Measurements from ENCODE around the gene HTRA3.

HTRA3 gene

GRCh38 chr4:8236106-8236919 lies 33.2 kb upstream of the HTRA3 start:
- no peak for DNase-seq (ENCODE audit: extremely low read depth, insufficient read length)
- no peak overlapping the region for H3K4me3 ChIP-seq (replicated peaks; ENCODE audit: low read depth, low read length)
- peaks cover 38% of the 10 kb centered on the region for H3K36me3 ChIP-seq (ENCODE audit: control insufficient read depth, insufficient read depth, low read length)
- no peaks in the 10 kb centered on the region for H3K27me3 ChIP-seq (replicated peaks; ENCODE audit: control insufficient read depth, insufficient read depth, low read length)
- no peak for TF ChIP-seq CTCF (IDR thresholded peaks at IDR 0.05; ENCODE audit: insufficient read depth, low read length, poor library complexity, severe bottlenecking)

GRCh38 chr4:8236920-8237195 lies 32.7 kb upstream of the HTRA3 start:
- Histone ChIP-seq H3K27me3 (replicated peaks; ENCODE audit: control insufficient read depth, insufficient read depth, low read length) (no peaks in the 10 kb centered on the region), H3K36me3 (ENCODE audit: control insufficient read depth, insufficient read depth, low read length) (peaks cover 41% of the 10 kb centered on the region), H3K4me3 (replicated peaks; ENCODE audit: low read depth, low read length) (no peak overlapping the region)
- no peak for TF ChIP-seq CTCF (IDR thresholded peaks at IDR 0.05; ENCODE audit: insufficient read depth, low read length, poor library complexity, severe bottlenecking)
- no peak for DNase-seq (ENCODE audit: extremely low read depth, insufficient read length)

- TF ChIP-seq CTCF (IDR thresholded peaks at IDR 0.05; ENCODE audit: insufficient read depth, low read length, poor library complexity, severe bottlenecking): no peak
- H3K36me3 ChIP-seq (ENCODE audit: control insufficient read depth, insufficient read depth, low read length): peaks cover 40% of the 10 kb centered on the region
- DNase-seq (ENCODE audit: extremely low read depth, insufficient read length): no peak
- H3K27me3 ChIP-seq (replicated peaks; ENCODE audit: control insufficient read depth, insufficient read depth, low read length): no peaks in the 10 kb centered on the region
- no peak overlapping the region for H3K4me3 ChIP-seq (replicated peaks; ENCODE audit: low read depth, low read length)
Measured at GRCh38 chr4:8237256-8237989, 32.1 kb upstream of the HTRA3 start.

- Histone ChIP-seq H3K36me3 (ENCODE audit: control insufficient read depth, insufficient read depth, low read length) (peaks cover 36% of the 10 kb centered on the region), H3K27me3 (replicated peaks; ENCODE audit: control insufficient read depth, insufficient read depth, low read length) (no peaks in the 10 kb centered on the region), H3K4me3 (replicated peaks; ENCODE audit: low read depth, low read length) (no peak overlapping the region)
- DNase-seq (ENCODE audit: extremely low read depth, insufficient read length): no peak
- TF ChIP-seq CTCF (IDR thresholded peaks at IDR 0.05; ENCODE audit: insufficient read depth, low read length, poor library complexity, severe bottlenecking): no peak
Measured at GRCh38 chr4:8238036-8238511, 31.5 kb upstream of the HTRA3 start.

- peaks cover 33% of the 10 kb centered on the region for H3K36me3 ChIP-seq (ENCODE audit: control insufficient read depth, insufficient read depth, low read length)
- no peak overlapping the region for H3K4me3 ChIP-seq (replicated peaks; ENCODE audit: low read depth, low read length)
- no peak for DNase-seq (ENCODE audit: extremely low read depth, insufficient read length)
- H3K27me3 ChIP-seq (replicated peaks; ENCODE audit: control insufficient read depth, insufficient read depth, low read length): no peaks in the 10 kb centered on the region
- TF ChIP-seq CTCF (IDR thresholded peaks at IDR 0.05; ENCODE audit: insufficient read depth, low read length, poor library complexity, severe bottlenecking): peak; percentile 56
Measured at GRCh38 chr4:8238515-8239053, 31.0 kb upstream of the HTRA3 start.
